A549 (cell line): ENCODE measurements around the gene UFD1.

Source experiments
- CBX2 ChIP-seq: fragments of 200-600 bp; sonication (generic); IDR thresholded peaks from 2 replicates; pipeline ENCODE4 v1.6.1; 2016; ENCODE audit warnings: low read depth, mild to moderate bottlenecking, borderline replicate concordance
- CTCF ChIP-seq: fragments of >200 bp; sonication (Bioruptor Twin); formaldehyde crosslinking; IDR thresholded peaks from 3 replicates; pipeline ENCODE4 v1.5.1; 2016
- FOSL2 ChIP-seq, 2 experiments: fragments of 450-650 bp in 1 of 2; fragments of >200 bp in 1 of 2; sonication (Bioruptor Twin) in 1 of 2; formaldehyde crosslinking; IDR thresholded peaks; 2 replicates each; pipeline versions ENCODE4 v1.5.0 to v1.6.1; 2016 to 2020; ENCODE audit warnings: mild to moderate bottlenecking in 1 of 2, moderate library complexity in 1 of 2
- MAFK ChIP-seq: fragments of 450-650 bp; IDR thresholded peaks from 2 replicates; pipeline ENCODE4 v1.6.1; 2014; ENCODE audit not compliant: partially characterized antibody
- MAZ ChIP-seq: fragments of 150-350 bp; IDR thresholded peaks from 2 replicates; pipeline ENCODE4 v1.6.1; 2014; ENCODE audit warnings: antibody characterized with exemption, low read depth, low read length, borderline replicate concordance
- NR3C1 ChIP-seq: fragments of >200 bp; sonication (Bioruptor Twin); formaldehyde crosslinking; IDR thresholded peaks from 3 replicates; pipeline ENCODE4 v1.6.1; 2017
- PHF8 ChIP-seq: fragments of 200-600 bp; sonication (generic); IDR thresholded peaks from 2 replicates; pipeline ENCODE4 v1.6.1; 2016; ENCODE audit warnings: low read depth, mild to moderate bottlenecking, antibody characterized with exemption, moderate library complexity, borderline replicate concordance
- POLR2A ChIP-seq: IDR thresholded peaks from 2 replicates; pipeline ENCODE4 v1.6.1; 2012; ENCODE audit warnings: mild to moderate bottlenecking, low read length
- RAD21 ChIP-seq, 2 experiments: fragments of >200 bp in 1 of 2; sonication (Bioruptor Twin) in 1 of 2; formaldehyde crosslinking in 1 of 2; IDR thresholded peaks in 1 of 2; conservative IDR thresholded peaks in 1 of 2; 2 replicates in 1 of 2; 3 replicates in 1 of 2; pipeline ENCODE4 v1.6.1; 2012 to 2018; ENCODE audit warnings: inconsistent platforms in 1 of 2
- RFX5 ChIP-seq: fragments of 450-650 bp; IDR thresholded peaks from 2 replicates; pipeline ENCODE4 v1.7.1; 2014; ENCODE audit warnings: antibody characterized with exemption, mild to moderate bottlenecking, moderate library complexity
- USF2 ChIP-seq: fragments of 450-650 bp; IDR thresholded peaks from 2 replicates; pipeline ENCODE4 v1.6.1; 2014; ENCODE audit warnings: antibody characterized with exemption

- TF ChIP-seq POLR2A (no peak), CTCF (no peak), PHF8 (no peak), MAFK (no peak), RFX5 (no peak), RAD21 (conservative IDR thresholded peaks at IDR 0.05 in 1 of 2, IDR thresholded peaks at IDR 0.05 in 1 of 2) (no peak), CBX2 (no peak), USF2 (no peak), NR3C1 (no peak), FOSL2 (IDR thresholded peaks at IDR 0.05) (no peak), FOSL2 (CRISPR knock-in tag; IDR thresholded peaks at IDR 0.05) (no peak), MAZ (no peak)
Observed at GRCh38 chr22:19520007-19520406, 41.0 kb upstream of the UFD1 start.
